Caco-2 (cell line): ENCODE data around the gene PER3. TPM values are rescaled to one million over a fixed set of nuclear protein-coding genes. Genes with fewer than 3 reads are reported as not detected.

Source experiments
- BruUV-seq: library from RNA; stranded (reverse); fragments of 400-500 nt; replicated peaks from 2 replicates; lab custom pipeline; 2021; lab: Mats Ljungman, UMichigan
- CTCF ChIA-PET: fragments of 300-600 bp; sonication (Branson Sonifier 250); formaldehyde crosslinking; loops from one replicate; lab custom pipeline; 2022; ENCODE audit warnings: antibody characterized with exemption; lab: Charles Lee
- POLR2A ChIA-PET: fragments of 300-600 bp; sonication (Branson Sonifier 250); formaldehyde crosslinking; loops from one replicate; lab custom pipeline; 2022; ENCODE audit warnings: antibody characterized with exemption; lab: Charles Lee
- DNase-seq, 2 experiments: peaks; one replicate each; pipeline versions ENCODE4 v3.0.0 to v3.0.0-alpha.2; 2020 to 2022
- H3K27me3 ChIP-seq: replicated peaks from 2 replicates; pipeline ENCODE4 v1.6.0; 2011; ENCODE audit warnings: low read length; ENCODE audit not compliant: control insufficient read depth, insufficient read depth
- H3K36me3 ChIP-seq: 2 replicates; pipeline ENCODE4 v1.5.1; 2011; ENCODE audit warnings: low read length; ENCODE audit not compliant: control insufficient read depth, insufficient read depth
- H3K4me1 ChIP-seq: fragments of 250-450 bp; sonication (Bioruptor Pico); 2 replicates; pipeline ENCODE4 v1.5.1; 2020; ENCODE audit warnings: mild to moderate bottlenecking
- H3K4me3 ChIP-seq: 2 replicates; pipeline ENCODE4 v1.5.1; 2011; ENCODE audit warnings: low read depth, mild to moderate bottlenecking, control low read depth, low read length
- H3K9me3 ChIP-seq: fragments of 250-450 bp; sonication (Bioruptor Pico); 2 replicates; pipeline ENCODE4 v1.5.1; 2020; ENCODE audit warnings: mild to moderate bottlenecking, moderate library complexity
- H3K27ac Mint-ChIP-seq: one replicate; pipeline ENCODE4 v1.8.0; 2022; ENCODE audit warnings: mixed read lengths; ENCODE audit not compliant: unreplicated experiment
- H3K27me3 Mint-ChIP-seq: one replicate; pipeline ENCODE4 v1.8.0; 2022; ENCODE audit warnings: mixed read lengths; ENCODE audit not compliant: insufficient read depth, unreplicated experiment
- H3K36me3 Mint-ChIP-seq: one replicate; pipeline ENCODE4 v1.8.0; 2022; ENCODE audit warnings: mild to moderate bottlenecking, mixed read lengths; ENCODE audit not compliant: insufficient read depth, unreplicated experiment
- H3K4me1 Mint-ChIP-seq: one replicate; pipeline ENCODE4 v1.8.0; 2022; ENCODE audit warnings: low read depth, mixed read lengths; ENCODE audit not compliant: unreplicated experiment
- H3K4me3 Mint-ChIP-seq: one replicate; pipeline ENCODE4 v1.8.0; 2022; ENCODE audit warnings: mild to moderate bottlenecking, moderate library complexity, mixed read lengths; ENCODE audit not compliant: unreplicated experiment
- H3K9me3 Mint-ChIP-seq: one replicate; pipeline ENCODE4 v1.8.0; 2022; ENCODE audit warnings: mixed read lengths; ENCODE audit not compliant: unreplicated experiment
- intact Hi-C: fragments of 100-400 bp; cut with micrococcal nuclease; formaldehyde crosslinking; loops from one replicate; pipeline ENCODE4 v1.10.0; 2022; ENCODE audit not compliant: unreplicated experiment
- total RNA-seq: library from RNA; stranded (reverse); gene quantifications from 2 replicates; pipeline ENCODE4 v1.2.3, GENCODE V29; 2022
- TF ChIP-seq, protein P1 (sequence below), 2 experiments: fragments of 200-600 bp in 1 of 2; IDR thresholded peaks; 1 replicate in 1 of 2; 2 replicates in 1 of 2; pipeline versions ENCODE4 v1.5.1 to v1.8.0; 2011 to 2022; ENCODE audit warnings: antibody characterized with exemption in 1 of 2, control low read depth in 1 of 2, inconsistent platforms in 1 of 2, low read depth in 1 of 2, low read length in 1 of 2, mild to moderate bottlenecking in 1 of 2, moderate library complexity in 1 of 2; ENCODE audit not compliant: insufficient read depth in 1 of 2, severe bottlenecking in 1 of 2, unreplicated experiment in 1 of 2

PER3 gene
- total RNA-seq, 1 experiment from 2014 or later: 27.4 TPM

DNA sequence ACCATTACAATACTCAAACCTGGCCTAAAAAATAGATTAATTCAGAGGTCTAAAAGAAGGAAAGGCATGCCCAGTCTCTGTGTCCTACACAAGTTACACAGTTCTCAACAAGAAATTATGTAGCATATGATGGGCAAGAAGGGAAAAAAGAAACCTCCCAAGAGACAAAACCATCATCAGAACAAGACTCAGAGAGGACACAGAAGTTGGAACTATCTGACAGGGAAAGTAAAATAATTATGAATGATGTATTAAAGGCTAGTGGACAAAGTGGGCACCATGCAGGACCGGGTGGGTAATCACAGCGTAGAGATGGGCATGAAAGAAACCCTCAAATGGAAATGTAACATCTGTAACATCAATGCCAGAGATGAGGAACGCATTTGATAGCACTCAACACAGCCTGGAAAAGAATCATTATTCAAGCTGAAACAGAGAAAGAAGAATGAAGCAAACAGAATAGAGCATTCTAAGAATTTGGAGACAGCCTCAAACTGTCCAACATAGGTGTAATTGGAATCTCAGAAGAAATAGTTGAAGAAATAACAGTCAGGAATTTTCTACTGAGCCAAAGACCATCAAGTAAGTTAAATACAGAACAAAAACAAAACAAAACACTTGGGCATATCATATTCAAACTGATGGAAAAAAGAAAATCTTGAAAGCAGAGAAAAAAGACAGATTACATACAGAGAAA lies 29.7 kb downstream of the PER3 start:
- Mint-ChIP-seq H3K9me3 (peaks cover 19% of the 10 kb centered on the region), H3K4me1 (no peaks in the 10 kb centered on the region), H3K4me3 (no peak overlapping the region), H3K27me3 (no peaks in the 10 kb centered on the region), H3K27ac (no peak overlapping the region), H3K36me3 (peaks cover 37% of the 10 kb centered on the region)
- Histone ChIP-seq H3K4me1 (no peaks in the 10 kb centered on the region), H3K27me3 (no peaks in the 10 kb centered on the region), H3K9me3 (peaks cover 17% of the 10 kb centered on the region; the same call in 1 of the 2 replicates), H3K36me3 (0 out of 2 replicates have a peak, but pooled peaks cover 1% of the 10 kb centered on the region), H3K4me3 (no peak overlapping the region)
- BruUV-seq: no TSS peak
- CTCF ChIA-PET: no interaction called here
- TF ChIP-seq, protein P1, sequence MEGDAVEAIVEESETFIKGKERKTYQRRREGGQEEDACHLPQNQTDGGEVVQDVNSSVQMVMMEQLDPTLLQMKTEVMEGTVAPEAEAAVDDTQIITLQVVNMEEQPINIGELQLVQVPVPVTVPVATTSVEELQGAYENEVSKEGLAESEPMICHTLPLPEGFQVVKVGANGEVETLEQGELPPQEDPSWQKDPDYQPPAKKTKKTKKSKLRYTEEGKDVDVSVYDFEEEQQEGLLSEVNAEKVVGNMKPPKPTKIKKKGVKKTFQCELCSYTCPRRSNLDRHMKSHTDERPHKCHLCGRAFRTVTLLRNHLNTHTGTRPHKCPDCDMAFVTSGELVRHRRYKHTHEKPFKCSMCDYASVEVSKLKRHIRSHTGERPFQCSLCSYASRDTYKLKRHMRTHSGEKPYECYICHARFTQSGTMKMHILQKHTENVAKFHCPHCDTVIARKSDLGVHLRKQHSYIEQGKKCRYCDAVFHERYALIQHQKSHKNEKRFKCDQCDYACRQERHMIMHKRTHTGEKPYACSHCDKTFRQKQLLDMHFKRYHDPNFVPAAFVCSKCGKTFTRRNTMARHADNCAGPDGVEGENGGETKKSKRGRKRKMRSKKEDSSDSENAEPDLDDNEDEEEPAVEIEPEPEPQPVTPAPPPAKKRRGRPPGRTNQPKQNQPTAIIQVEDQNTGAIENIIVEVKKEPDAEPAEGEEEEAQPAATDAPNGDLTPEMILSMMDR (IDR thresholded peaks at IDR 0.05; ENCODE audit: insufficient read depth in 1 of 2, low read depth in 1 of 2, low read length in 1 of 2, severe bottlenecking in 1 of 2, unreplicated experiment in 1 of 2): no peak
- intact Hi-C loops: no loop called here
- no peak for DNase-seq
- POLR2A ChIA-PET: no interaction called here

DNA sequence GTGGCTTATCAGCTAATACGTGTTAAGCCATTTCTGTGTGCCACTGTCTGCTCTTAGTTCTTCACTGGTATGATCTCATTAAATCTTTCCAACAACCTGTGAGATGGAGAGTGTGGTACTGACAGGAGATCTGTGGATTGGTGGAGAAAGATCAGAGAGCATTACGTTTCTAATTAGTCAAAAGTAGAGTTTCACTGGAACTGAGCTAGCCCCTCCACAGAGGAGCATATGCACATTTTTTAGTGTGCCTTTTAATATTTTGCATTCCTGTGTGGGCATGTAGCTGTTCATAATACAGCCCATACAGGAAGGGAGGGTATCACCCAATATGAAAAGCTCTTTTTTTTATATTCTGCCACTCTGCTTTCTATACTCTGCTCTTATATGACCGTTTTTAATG lies 37.2 kb downstream of the PER3 start:
- no peak overlapping the region for H3K4me3 ChIP-seq
- ChIA-PET POLR2A (no interaction called here), CTCF (no interaction called here)
- H3K36me3 Mint-ChIP-seq: peaks cover 15% of the 10 kb centered on the region
- no peaks in the 10 kb centered on the region for H3K9me3 ChIP-seq
- H3K27ac Mint-ChIP-seq: no peak overlapping the region
- H3K4me3 Mint-ChIP-seq: no peak overlapping the region
- no peaks in the 10 kb centered on the region for H3K27me3 Mint-ChIP-seq
- H3K36me3 ChIP-seq: no peaks in the 10 kb centered on the region; the same call in 1 of the 2 replicates
- intact Hi-C loops: no loop called here
- H3K9me3 Mint-ChIP-seq: no peaks in the 10 kb centered on the region
- DNase-seq: no peak
- H3K4me1 ChIP-seq: no peaks in the 10 kb centered on the region
- no TSS peak for BruUV-seq
- TF ChIP-seq, protein P1 (IDR thresholded peaks at IDR 0.05; ENCODE audit: insufficient read depth in 1 of 2, low read depth in 1 of 2, low read length in 1 of 2, severe bottlenecking in 1 of 2, unreplicated experiment in 1 of 2): no peak
- no peaks in the 10 kb centered on the region for H3K27me3 ChIP-seq
- no peaks in the 10 kb centered on the region for H3K4me1 Mint-ChIP-seq

DNA sequence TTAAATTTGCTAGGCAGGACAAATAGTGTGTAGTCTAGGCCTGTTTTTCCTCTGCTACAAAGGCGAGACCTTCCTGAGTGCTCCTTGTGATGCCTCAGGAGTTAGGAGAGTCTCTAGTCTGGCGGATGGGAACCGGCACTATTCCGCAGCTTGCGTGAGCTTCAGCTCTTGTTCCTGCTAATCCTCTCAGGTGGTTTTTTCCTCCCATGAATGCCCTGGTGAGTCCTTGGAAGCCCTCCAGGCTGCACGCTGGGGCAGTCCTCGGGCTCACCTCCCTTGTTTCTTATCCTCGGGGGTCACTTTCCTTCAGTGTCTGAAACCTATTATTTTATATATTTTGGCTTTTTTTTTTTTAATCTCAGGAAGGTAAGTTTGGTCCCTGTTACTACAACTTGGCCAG lies 40.6 kb downstream of the PER3 start:
- Histone ChIP-seq H3K4me3 (no peak overlapping the region), H3K27me3 (no peaks in the 10 kb centered on the region), H3K36me3 (no peaks in the 10 kb centered on the region; the same call in none of the 2 replicates), H3K4me1 (no peaks in the 10 kb centered on the region), H3K9me3 (no peaks in the 10 kb centered on the region)
- H3K36me3 Mint-ChIP-seq: peaks cover 25% of the 10 kb centered on the region
- intact Hi-C loops: no loop called here
- BruUV-seq: no TSS peak
- no peak overlapping the region for H3K4me3 Mint-ChIP-seq
- no peaks in the 10 kb centered on the region for H3K27me3 Mint-ChIP-seq
- H3K4me1 Mint-ChIP-seq: no peaks in the 10 kb centered on the region
- ChIA-PET POLR2A (no interaction called here), CTCF (no interaction called here)
- TF ChIP-seq, protein P1 (IDR thresholded peaks at IDR 0.05; ENCODE audit: insufficient read depth in 1 of 2, low read depth in 1 of 2, low read length in 1 of 2, severe bottlenecking in 1 of 2, unreplicated experiment in 1 of 2): no peak
- H3K27ac Mint-ChIP-seq: no peak overlapping the region
- DNase-seq: no peak
- no peaks in the 10 kb centered on the region for H3K9me3 Mint-ChIP-seq
